ENCODE data around the gene CHPT1. TPM values are rescaled to one million over a fixed set of nuclear protein-coding genes. Genes with fewer than 3 reads are reported as not detected.
A peak's percentile ranks its signal among the peaks of the same experiment; 100 is the strongest.

The CHPT1 gene
- total RNA-seq, 4 donors from 2014 or later, result 94.5 to 177 (median 150) TPM

DNA sequence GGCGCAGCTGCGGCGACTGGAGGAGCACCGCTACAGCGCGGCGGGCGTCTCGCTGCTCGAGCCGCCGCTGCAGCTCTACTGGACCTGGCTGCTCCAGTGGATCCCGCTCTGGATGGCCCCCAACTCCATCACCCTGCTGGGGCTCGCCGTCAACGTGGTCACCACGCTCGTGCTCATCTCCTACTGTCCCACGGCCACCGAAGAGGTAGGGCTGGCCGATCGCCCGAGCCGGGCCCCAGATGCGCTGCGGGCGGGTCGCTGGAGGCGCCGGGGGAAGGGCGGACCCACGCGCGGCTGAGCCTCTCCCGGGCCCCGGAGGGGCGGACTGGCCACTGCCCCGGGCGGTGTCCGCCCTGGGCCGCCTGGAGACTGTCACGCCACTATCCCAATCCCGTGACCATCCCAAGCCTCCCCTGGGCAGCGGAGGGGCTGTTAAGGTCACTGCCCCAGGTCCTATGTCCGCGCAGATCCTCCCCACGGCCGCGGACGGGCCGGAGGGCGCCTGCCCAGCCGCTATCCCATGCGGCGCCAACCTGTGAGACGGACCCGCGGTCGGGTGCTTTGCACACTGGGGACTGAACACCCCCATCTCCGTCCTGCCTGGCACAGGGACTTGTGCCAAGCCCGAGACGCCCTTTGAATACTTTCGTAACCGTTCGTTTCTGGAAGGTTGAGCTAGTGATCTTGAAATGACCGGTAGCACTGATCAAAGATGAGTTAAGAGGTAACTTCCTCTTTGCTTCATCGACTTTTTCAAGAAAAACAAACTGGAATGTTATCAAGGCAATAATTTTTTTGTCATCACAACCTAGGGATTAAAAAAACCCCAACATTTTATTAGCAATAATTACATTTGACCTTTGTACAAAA is 725 bp downstream of the CHPT1 start:
- DNase-seq, result peak; percentile 83 to 84
- peak overlapping the region; percentile 94 to 97 (median 96) for H3K27ac ChIP-seq
- H3K9me3 ChIP-seq, result no peaks in the 10 kb centered on the region
- H3K36me3 ChIP-seq, result no peaks in the 10 kb centered on the region
- no peaks in the 10 kb centered on the region for H3K27me3 ChIP-seq
- peak overlapping the region; percentile 72 to 91 (median 88) for H3K4me3 ChIP-seq (replicated peaks in 1 of 3)
- TF ChIP-seq CTCF (IDR thresholded peaks at IDR 0.05) (peak in 1 of 6 experiments; percentile 2), POLR2A (IDR thresholded peaks at IDR 0.05) (peak in 1 of 2 donors; percentile 79)
- intact Hi-C loops (cut with DNase I), result no loop called here
- peaks cover 30 to 49% of the 10 kb centered on the region in 2 donors for H3K4me1 ChIP-seq
- 0 to 1% methylated on average over 15 to 16 of the region's 67 CpGs for WGBS, 2 donors

DNA sequence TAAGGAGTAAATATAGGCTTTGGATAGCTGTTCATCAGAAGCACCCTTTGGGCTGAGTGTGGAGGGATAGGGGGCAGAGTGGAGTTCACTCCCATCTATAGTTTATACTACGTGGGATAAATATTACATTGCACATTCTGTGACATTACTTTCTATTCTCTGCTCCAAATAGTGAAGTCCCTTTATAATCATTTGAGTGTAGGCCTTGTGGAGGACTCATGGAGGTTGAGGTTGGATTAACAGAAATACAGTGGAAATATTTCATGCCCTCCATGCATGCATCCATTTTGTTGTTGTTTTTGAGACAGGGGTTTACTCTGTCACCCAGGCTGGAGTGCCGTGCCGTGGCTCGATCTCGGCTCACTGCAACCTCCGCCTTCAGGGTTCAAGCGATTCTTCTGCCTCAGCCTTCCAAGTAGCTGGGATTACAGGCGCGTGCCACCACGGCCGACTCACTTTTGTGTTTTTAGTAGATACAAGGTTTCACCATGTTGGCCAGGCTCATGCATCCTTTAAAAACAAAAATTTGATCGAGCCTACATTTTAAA is 1.4 kb downstream of the CHPT1 start:
- TF ChIP-seq POLR2A (IDR thresholded peaks at IDR 0.05) (no peak), CTCF (IDR thresholded peaks at IDR 0.05) (no peak)
- Histone ChIP-seq H3K27ac (peak overlapping the region; percentile 94 to 97 (median 96)), H3K9me3 (no peaks in the 10 kb centered on the region), H3K36me3 (no peaks in the 10 kb centered on the region), H3K27me3 (no peaks in the 10 kb centered on the region), H3K4me1 (peaks cover 37 to 54% of the 10 kb centered on the region in 2 donors), H3K4me3 (replicated peaks in 1 of 3) (peak overlapping the region in 1 of 3 donors; percentile 91)
- WGBS, 2 donors, result 40 to 64% methylated on average over 12 of the region's 12 CpGs
- DNase-seq, result peak; percentile 31 to 34
- intact Hi-C loops (cut with DNase I), result no loop called here

DNA sequence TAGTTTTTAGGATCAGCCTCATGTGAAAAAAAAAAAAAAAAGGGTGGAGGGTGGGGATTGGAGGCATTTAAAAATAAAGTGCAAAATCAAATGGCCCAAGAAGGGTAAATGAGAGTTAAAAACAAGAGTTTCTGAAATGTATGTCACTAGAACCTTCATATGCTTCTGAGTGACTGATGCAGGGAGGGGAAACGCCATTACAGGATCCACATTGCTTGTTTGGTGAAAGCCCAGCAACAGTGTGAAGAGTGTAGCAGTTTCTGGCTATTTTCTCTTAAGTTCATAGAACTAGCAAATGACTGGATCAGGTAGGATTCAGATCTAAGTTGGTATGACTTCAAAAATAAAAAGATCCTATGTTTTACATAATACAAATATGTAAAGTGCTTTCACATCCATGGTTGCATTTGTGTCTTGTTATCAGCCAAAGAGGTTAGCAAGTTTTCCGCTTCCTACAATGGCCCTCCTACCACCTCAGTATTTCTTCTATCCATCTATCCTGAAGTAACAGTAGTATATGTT is 2.9 kb downstream of the CHPT1 start:
- Histone ChIP-seq H3K27me3 (no peaks in the 10 kb centered on the region), H3K27ac (peak overlapping the region; percentile 34 to 97 (median 96)), H3K4me1 (peaks cover 38 to 54% of the 10 kb centered on the region in 2 donors), H3K36me3 (no peaks in the 10 kb centered on the region), H3K9me3 (no peaks in the 10 kb centered on the region), H3K4me3 (replicated peaks in 1 of 3) (no peak overlapping the region)
- TF ChIP-seq CTCF (IDR thresholded peaks at IDR 0.05) (no peak), POLR2A (IDR thresholded peaks at IDR 0.05) (no peak)
- no peak for DNase-seq
- WGBS, 2 donors, result 85 to 90% methylated on average over 2 of the region's 2 CpGs
- intact Hi-C loops (cut with DNase I), result no loop called here

DNA sequence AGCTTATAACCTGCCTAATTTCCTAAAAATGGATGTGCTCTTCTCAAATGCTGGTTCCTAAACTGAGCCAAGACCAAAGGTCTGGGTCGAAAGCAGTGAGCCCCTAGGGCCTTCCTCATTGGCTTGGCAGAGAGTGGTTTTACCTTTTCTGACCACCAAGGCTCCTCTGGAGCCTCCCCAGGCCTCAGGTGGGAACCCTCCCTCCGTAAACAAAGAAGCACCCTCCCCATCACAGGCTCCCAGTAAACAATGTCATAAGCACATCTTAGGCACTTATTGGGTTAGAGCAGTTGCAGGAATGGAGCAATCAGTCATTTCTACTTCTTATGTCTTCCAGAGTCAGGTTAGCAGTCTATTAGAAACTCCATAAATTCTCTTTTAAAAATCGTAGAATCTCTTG is 6.0 kb downstream of the CHPT1 start:
- Histone ChIP-seq H3K9me3 (no peaks in the 10 kb centered on the region), H3K4me3 (replicated peaks in 1 of 3) (no peak overlapping the region), H3K4me1 (peaks cover 46 to 57% of the 10 kb centered on the region in 2 donors), H3K27ac (peak overlapping the region; percentile 36 to 96 (median 62)), H3K36me3 (no peaks in the 10 kb centered on the region), H3K27me3 (no peaks in the 10 kb centered on the region)
- WGBS, 2 donors, result 68 to 90% methylated on average over 3 of the region's 3 CpGs
- TF ChIP-seq POLR2A (IDR thresholded peaks at IDR 0.05) (no peak), CTCF (IDR thresholded peaks at IDR 0.05) (no peak)
- intact Hi-C loops (cut with DNase I), result no loop called here
- DNase-seq, result no peak

- H3K4me3 ChIP-seq (replicated peaks in 1 of 3), result no peak overlapping the region
- 96% methylated on average over 1 of the region's 1 CpG for WGBS, 2 donors
- no peak overlapping the region for H3K27ac ChIP-seq
These were observed 9.0 kb downstream of the CHPT1 start for GRCh38 chr12:101706403-101706802.

More at GRCh38 chr12:101706403-101706802, 9.0 kb downstream of the CHPT1 start:
- no peaks in the 10 kb centered on the region for H3K36me3 ChIP-seq
- H3K27me3 ChIP-seq, result no peaks in the 10 kb centered on the region
- intact Hi-C loops (cut with DNase I), result no loop called here
- TF ChIP-seq POLR2A (IDR thresholded peaks at IDR 0.05) (no peak), CTCF (IDR thresholded peaks at IDR 0.05) (no peak)
- peaks cover 34 to 47% of the 10 kb centered on the region in 2 donors for H3K4me1 ChIP-seq
- DNase-seq, result no peak
- H3K9me3 ChIP-seq, result no peaks in the 10 kb centered on the region
